Measurements from ENCODE around the gene SNRNP35. TPM values are rescaled to one million over a fixed set of nuclear protein-coding genes. Genes with fewer than 3 reads are reported as not detected.

The SNRNP35 gene
- total RNA-seq, 1 experiment from 2014 or later: 11.8 TPM

Other genes starting within 250 kb of the SNRNP35 start
- 52.7 and 80.0 TPM in 2 replicates for gene MPHOSPH9, start 225.0 kb upstream of the SNRNP35 start, total RNA-seq (2014; rRNA removed; shearing (Covaris generic))
- 25.5 and 32.1 TPM in 2 replicates for gene MTRFR, start 224.7 kb upstream of the SNRNP35 start, total RNA-seq (2014; rRNA removed; shearing (Covaris generic))
- gene CDK2AP1, start 186.3 kb upstream of the SNRNP35 start, total RNA-seq (2014; rRNA removed; shearing (Covaris generic)): 224 and 249 TPM in 2 replicates
- 10.5 and 16.3 TPM in 2 replicates for gene SBNO1, start 93.3 kb upstream of the SNRNP35 start, total RNA-seq (2014; rRNA removed; shearing (Covaris generic))
- gene KMT5A, start 74.0 kb upstream of the SNRNP35 start, total RNA-seq (2014; rRNA removed; shearing (Covaris generic)): 32.2 and 51.5 TPM in 2 replicates
- 3.5 and 5.3 TPM in 2 replicates for gene RILPL2, start 21.5 kb upstream of the SNRNP35 start, total RNA-seq (2014; rRNA removed; shearing (Covaris generic))
- gene RILPL1, start 75.6 kb downstream of the SNRNP35 start, total RNA-seq (2014; rRNA removed; shearing (Covaris generic)): 9.2 and 15.7 TPM in 2 replicates
- gene TMED2, start 126.4 kb downstream of the SNRNP35 start, total RNA-seq (2014; rRNA removed; shearing (Covaris generic)): 294 and 301 TPM in 2 replicates
- gene DDX55, start 144.0 kb downstream of the SNRNP35 start, total RNA-seq (2014; rRNA removed; shearing (Covaris generic)): 18.9 and 33.6 TPM in 2 replicates
- 140 and 157 TPM in 2 replicates for gene EIF2B1, start 175.5 kb downstream of the SNRNP35 start, total RNA-seq (2014; rRNA removed; shearing (Covaris generic))
- 61.3 and 67.7 TPM in 2 replicates for gene GTF2H3, start 175.7 kb downstream of the SNRNP35 start, total RNA-seq (2014; rRNA removed; shearing (Covaris generic))
- 17.4 and 22.9 TPM in 2 replicates for gene TCTN2, start 213.0 kb downstream of the SNRNP35 start, total RNA-seq (2014; rRNA removed; shearing (Covaris generic))